D721Med (cell line): ENCODE data around the gene PDCD1.

ENCODE experiments used
- DNase-seq: peaks from one replicate; pipeline ENCODE4 v3.0.0; 2011; ENCODE audit warnings: low spot score; ENCODE audit not compliant: insufficient read length
- FAIRE-seq: peaks from 2 replicates; lab custom pipeline; 2011; peaks lifted over from hg19 to GRCh38; lab: Jason Lieb, UNC
- CTCF ChIP-seq: IDR thresholded peaks from 2 replicates; pipeline ENCODE4 v1.5.1; 2012; ENCODE audit warnings: mild to moderate bottlenecking, control low read depth; ENCODE audit not compliant: insufficient read depth; ENCODE audit errors: missing control alignments

The PDCD1 gene

DNA sequence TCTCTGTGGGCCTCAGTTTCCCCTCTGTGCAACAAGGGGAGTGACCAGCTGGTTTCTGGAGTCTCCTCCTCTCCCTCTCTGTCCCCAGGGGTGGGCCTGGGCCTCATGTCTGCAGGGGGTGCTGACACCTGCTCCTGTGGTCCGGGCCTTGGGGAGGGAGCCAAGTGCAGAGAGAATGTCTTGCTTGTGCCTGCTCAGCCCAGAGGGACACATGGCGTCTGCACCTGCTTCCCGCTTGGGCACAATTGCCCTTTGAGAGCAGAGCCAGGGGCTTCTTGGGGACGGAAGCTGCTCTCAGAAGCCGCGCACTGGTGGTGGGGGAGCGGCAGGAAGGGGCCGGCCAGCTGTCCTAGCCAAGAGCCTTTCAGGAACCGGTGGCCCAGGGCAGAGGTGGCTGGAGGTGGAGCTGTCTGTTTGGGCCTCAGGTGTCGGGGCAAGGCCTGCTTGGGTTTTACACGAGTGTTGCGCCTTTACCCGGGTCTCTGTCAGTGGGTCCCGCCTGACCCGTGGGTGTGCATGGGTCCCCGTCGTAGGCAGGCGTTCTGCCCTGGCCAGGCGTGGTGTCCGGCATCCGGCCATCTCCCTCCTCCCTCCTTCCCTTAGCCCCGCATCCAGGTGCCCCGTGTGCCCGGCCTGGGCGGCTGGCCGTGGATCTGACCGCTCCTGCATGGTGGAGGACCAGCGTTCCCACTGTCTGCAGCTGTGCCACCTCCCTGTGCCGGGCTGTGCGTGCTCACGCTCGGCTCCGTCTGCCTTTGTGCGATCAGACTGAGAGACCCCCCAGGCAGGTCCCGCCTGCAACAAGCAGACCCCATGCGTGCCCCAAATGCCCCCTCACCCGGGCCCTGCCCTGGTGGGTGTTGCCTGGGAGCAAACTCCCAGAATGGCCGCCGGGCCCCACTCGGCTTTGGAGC lies 45.7 kb downstream of the PDCD1 start:
- FAIRE-seq (no peak), DNase-seq (no peak)
- no peak for TF ChIP-seq CTCF

- FAIRE-seq (no peak), DNase-seq (no peak)
- TF ChIP-seq CTCF: no peak
Measured at GRCh38 chr2:241811952-241812729, 46.6 kb downstream of the PDCD1 start.

- no peak for FAIRE-seq
- DNase-seq: no peak
- no peak for TF ChIP-seq CTCF
Measured at GRCh38 chr2:241811201-241811951, 47.3 kb downstream of the PDCD1 start.

DNA sequence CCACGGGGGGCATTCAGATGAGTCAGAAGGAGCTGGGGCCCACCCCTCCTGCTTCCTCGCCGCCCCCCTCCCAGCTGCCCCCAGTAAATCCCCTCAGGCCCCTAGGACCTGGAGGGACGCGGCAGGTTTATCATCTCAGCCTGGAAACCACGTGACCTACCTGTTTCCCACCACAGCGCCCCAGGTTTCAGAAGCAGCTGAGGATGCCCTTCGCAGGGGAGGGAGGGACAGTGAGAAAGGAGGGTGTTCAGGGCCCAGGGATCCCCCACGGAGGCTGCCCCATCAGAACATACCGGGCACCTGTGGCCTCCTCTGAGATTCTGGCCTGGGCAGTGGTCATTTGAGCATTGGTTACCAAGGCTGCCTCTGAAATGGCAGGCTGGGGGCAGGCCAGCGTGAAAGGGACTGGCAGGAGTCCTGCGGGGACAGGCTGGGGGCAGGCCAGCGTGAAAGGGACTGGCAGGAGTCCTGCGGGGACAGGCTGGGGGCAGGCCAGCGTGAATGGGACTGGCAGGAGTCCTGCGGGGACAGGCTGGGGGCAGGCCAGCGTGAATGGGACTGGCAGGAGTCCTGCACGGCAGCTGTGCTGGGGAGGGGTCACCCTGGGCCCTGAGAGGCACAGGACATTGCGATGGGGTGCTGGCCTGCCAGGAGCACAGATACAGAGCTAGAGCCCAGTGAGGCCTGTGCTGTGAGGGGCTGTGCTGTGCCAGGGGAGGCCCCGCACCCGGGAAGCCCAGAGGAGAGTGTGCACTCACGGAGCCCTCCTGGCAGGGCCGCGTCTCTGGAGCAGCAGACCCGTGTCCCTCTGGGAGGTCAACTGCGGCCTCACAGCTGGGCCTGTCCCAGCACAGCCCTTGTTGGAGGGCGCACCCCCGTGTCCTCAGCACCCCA lies 48.1 kb downstream of the PDCD1 start:
- no peak for TF ChIP-seq CTCF
- DNase-seq (no peak), FAIRE-seq (no peak)

DNA sequence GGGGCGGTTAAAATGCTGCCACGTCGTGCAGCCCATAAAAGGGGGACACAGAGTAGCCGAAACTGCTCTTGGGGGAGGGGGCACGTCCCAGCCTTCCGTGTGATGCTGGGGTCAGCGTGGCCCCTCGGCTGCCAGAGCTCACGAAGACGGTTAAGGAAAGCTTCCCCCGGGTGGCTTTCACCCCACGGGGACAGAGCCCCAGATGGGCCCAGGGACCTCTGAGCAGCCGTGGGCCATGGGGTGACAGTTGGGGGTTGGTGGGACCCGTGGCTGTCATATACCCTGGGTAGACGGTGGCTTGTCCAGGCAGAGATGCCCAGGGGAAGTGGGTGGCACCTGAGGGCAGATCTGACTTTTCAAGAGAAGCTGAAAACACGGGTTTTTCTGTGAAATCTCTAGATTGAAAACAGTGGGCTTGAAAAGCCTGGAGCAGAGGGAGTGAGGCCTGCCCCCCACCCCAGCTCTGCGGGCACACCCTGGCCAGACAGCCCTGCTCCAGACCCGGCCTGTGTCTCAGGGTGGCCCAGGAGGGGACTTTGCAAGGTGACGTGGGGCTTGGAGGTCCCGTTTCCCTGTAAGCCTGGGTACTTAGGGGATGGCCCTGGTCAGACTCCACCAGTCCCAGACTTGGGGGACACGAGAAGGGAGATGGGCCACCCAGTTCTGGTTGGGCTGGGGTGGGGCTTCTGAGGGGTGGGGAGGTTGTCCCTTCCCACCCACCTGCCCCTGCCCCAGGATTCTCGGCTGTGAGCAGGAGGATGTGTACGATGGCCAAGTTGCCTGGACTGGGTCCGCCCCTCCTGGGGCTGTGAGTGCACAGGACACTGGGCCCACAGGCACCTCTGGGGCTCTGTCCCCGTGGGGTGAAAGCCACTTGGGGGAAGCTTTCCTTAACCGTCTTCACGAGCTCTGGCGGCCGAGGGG lies 49.0 kb downstream of the PDCD1 start:
- FAIRE-seq: no peak
- no peak for TF ChIP-seq CTCF
- DNase-seq: no peak
